SU-DHL-6 (cell line): Measurements from ENCODE around the gene LRRC7.

Experiments
- EZH2phosphoT487 ChIP-seq: fragments of 200-600 bp; sonication (generic), shearing (Covaris generic); conservative IDR thresholded peaks from 2 replicates; pipeline ENCODE4 v1.6.1; 2018; ENCODE audit warnings: mild to moderate bottlenecking, antibody characterized with exemption, low read length, moderate library complexity, mixed read lengths
- TF ChIP-seq, protein P1 (sequence below): fragments of 200-600 bp; sonication (generic); IDR thresholded peaks from one replicate; pipeline ENCODE4 v1.5.1; 2017; ENCODE audit warnings: antibody characterized with exemption, mild to moderate bottlenecking, low read length, moderate library complexity; ENCODE audit not compliant: insufficient read depth, poor library complexity, severe bottlenecking

GRCh38 chr1:69920426-69920825 lies 352.7 kb downstream of the LRRC7 start:
- TF ChIP-seq, protein P1, sequence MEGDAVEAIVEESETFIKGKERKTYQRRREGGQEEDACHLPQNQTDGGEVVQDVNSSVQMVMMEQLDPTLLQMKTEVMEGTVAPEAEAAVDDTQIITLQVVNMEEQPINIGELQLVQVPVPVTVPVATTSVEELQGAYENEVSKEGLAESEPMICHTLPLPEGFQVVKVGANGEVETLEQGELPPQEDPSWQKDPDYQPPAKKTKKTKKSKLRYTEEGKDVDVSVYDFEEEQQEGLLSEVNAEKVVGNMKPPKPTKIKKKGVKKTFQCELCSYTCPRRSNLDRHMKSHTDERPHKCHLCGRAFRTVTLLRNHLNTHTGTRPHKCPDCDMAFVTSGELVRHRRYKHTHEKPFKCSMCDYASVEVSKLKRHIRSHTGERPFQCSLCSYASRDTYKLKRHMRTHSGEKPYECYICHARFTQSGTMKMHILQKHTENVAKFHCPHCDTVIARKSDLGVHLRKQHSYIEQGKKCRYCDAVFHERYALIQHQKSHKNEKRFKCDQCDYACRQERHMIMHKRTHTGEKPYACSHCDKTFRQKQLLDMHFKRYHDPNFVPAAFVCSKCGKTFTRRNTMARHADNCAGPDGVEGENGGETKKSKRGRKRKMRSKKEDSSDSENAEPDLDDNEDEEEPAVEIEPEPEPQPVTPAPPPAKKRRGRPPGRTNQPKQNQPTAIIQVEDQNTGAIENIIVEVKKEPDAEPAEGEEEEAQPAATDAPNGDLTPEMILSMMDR = no peak
- TF ChIP-seq EZH2phosphoT487 = no peak
